Measurements from ENCODE around the gene BCKDK.
"Not testable (repeated sequence)": the region's sequence is repeated elsewhere in the genome, so short reads cannot be mapped to it uniquely, and the experiment has no call there.

BCKDK gene

GRCh38 chr16:31094424-31095120 lies 13.6 kb upstream of the BCKDK start, which contains the start of gene VKORC1:
Gene VKORC1 (minus strand): TSS chr16:31094797. CDS start chr16:31094729, 68 bp downstream.
- DNase-seq (ENCODE audit: low read depth), result peak; percentile 98
- TF ChIP-seq MYC (IDR thresholded peaks at IDR 0.05; ENCODE audit: low read depth, low read length) (peak; percentile 66), POLR2A (IDR thresholded peaks at IDR 0.05; ENCODE audit: extremely low read depth, insufficient read length) (peak; percentile 37), CTCF (IDR thresholded peaks at IDR 0.05; ENCODE audit: low read depth, low read length) (no peak), MAX (IDR thresholded peaks at IDR 0.05; ENCODE audit: low read depth, low read length) (peak; percentile 56; the same call in 1 of the 2 replicates)
- peak within 1 kb of the TSS; percentile 85 for H3K4me3 ChIP-seq (ENCODE audit: low read depth, low read length)

GRCh38 chr16:31099860-31100638 lies 8.1 kb upstream of the BCKDK start:
- H3K4me3 ChIP-seq (ENCODE audit: low read depth, low read length), result no peak overlapping the region
- TF ChIP-seq MYC (IDR thresholded peaks at IDR 0.05; ENCODE audit: low read depth, low read length), result no peak
- no peak for TF ChIP-seq CTCF (IDR thresholded peaks at IDR 0.05; ENCODE audit: low read depth, low read length)
- no peak for TF ChIP-seq POLR2A (IDR thresholded peaks at IDR 0.05; ENCODE audit: extremely low read depth, insufficient read length)
- TF ChIP-seq MAX (IDR thresholded peaks at IDR 0.05; ENCODE audit: low read depth, low read length), result no peak
- no peak for DNase-seq (ENCODE audit: low read depth)

GRCh38 chr16:31100876-31101641 lies 7.1 kb upstream of the BCKDK start:
- not testable (repeated sequence) for DNase-seq (ENCODE audit: low read depth); H3K4me3 ChIP-seq (ENCODE audit: low read depth, low read length)

- no peak for TF ChIP-seq POLR2A (IDR thresholded peaks at IDR 0.05; ENCODE audit: extremely low read depth, insufficient read length)
- TF ChIP-seq MYC (IDR thresholded peaks at IDR 0.05; ENCODE audit: low read depth, low read length), result peak; percentile 97
- TF ChIP-seq MAX (IDR thresholded peaks at IDR 0.05; ENCODE audit: low read depth, low read length), result peak; percentile 97
- peak; percentile 73 for TF ChIP-seq CTCF (IDR thresholded peaks at IDR 0.05; ENCODE audit: low read depth, low read length)
- H3K4me3 ChIP-seq (ENCODE audit: low read depth, low read length), result no peak overlapping the region
These were observed 2.4 kb upstream of the BCKDK start for GRCh38 chr16:31105677-31106213.

GRCh38 chr16:31106509-31107464 lies 1.4 kb upstream of the BCKDK start:
- DNase-seq (ENCODE audit: low read depth), result no peak
- TF ChIP-seq MAX (IDR thresholded peaks at IDR 0.05; ENCODE audit: low read depth, low read length), result no peak
- TF ChIP-seq MYC (IDR thresholded peaks at IDR 0.05; ENCODE audit: low read depth, low read length), result no peak
- TF ChIP-seq CTCF (IDR thresholded peaks at IDR 0.05; ENCODE audit: low read depth, low read length), result no peak
- TF ChIP-seq POLR2A (IDR thresholded peaks at IDR 0.05; ENCODE audit: extremely low read depth, insufficient read length), result no peak
- H3K4me3 ChIP-seq (ENCODE audit: low read depth, low read length), result no peak overlapping the region

More at GRCh38 chr16:31105677-31106213, 2.4 kb upstream of the BCKDK start:
- peak; percentile 90 for DNase-seq (ENCODE audit: low read depth)
